Measurements from ENCODE around the gene KPNA4.

DNA sequence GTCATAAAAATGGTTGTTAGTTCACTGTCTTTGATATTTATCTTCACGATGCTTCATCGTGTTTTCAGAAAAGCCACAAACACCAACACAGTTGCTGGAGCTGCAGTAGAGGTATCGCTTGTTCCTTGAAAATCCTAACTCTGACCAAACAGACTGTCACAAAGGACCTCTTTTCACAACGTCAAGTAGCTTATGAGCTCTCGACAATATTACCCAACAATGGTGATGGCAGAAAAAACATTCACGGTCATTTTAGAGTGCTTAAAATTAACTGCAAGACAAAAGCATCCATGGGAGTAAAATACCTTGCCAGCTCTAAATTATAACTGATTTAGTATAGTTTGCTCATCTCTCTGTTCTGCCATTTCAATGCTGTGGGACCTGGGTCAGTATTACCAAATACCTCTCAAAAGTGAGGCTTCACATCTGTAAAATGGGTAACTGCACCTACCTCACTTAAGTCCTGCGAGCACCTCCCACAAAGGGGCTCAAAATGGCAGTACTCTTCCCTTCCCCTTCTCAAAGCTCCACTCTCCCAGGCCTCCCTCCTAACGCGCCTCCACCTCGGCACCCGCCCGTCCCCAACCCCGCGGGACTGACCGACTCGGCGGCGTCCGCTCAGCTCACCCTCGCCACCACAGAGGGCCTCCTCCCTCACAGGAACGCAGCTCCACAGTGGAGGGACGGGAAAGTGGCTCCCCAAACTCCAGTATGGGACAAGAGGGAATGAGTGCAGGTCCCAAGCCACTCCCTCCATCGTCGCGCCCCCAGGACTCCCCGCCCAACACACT lies 116.3 kb downstream of the KPNA4 start:
- TF ChIP-seq POLR2A (IDR thresholded peaks at IDR 0.05): no peak
- TF ChIP-seq, protein P1, sequence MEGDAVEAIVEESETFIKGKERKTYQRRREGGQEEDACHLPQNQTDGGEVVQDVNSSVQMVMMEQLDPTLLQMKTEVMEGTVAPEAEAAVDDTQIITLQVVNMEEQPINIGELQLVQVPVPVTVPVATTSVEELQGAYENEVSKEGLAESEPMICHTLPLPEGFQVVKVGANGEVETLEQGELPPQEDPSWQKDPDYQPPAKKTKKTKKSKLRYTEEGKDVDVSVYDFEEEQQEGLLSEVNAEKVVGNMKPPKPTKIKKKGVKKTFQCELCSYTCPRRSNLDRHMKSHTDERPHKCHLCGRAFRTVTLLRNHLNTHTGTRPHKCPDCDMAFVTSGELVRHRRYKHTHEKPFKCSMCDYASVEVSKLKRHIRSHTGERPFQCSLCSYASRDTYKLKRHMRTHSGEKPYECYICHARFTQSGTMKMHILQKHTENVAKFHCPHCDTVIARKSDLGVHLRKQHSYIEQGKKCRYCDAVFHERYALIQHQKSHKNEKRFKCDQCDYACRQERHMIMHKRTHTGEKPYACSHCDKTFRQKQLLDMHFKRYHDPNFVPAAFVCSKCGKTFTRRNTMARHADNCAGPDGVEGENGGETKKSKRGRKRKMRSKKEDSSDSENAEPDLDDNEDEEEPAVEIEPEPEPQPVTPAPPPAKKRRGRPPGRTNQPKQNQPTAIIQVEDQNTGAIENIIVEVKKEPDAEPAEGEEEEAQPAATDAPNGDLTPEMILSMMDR (IDR thresholded peaks at IDR 0.05): no peak

All from adrenal gland (tissue), 5 donors.